ENCODE data around the gene EML4.
"Not testable (repeated sequence)": the region's sequence is repeated elsewhere in the genome, so short reads cannot be mapped to it uniquely, and the experiment has no call there.

EML4 gene

GRCh38 chr2:42328923-42329322, 159.8 kb downstream of the EML4 start:
- no peak for TF ChIP-seq CTCF (IDR thresholded peaks at IDR 0.05; ENCODE audit: extremely low read depth, missing control alignments)
- no peak for DNase-seq (ENCODE audit: low spot score)

- no peak for TF ChIP-seq CTCF (IDR thresholded peaks at IDR 0.05; ENCODE audit: extremely low read depth, missing control alignments)
- DNase-seq (ENCODE audit: low spot score), result no peak
These were observed 160.6 kb downstream of the EML4 start for GRCh38 chr2:42329736-42330135.

GRCh38 chr2:42331569-42332284, 162.6 kb downstream of the EML4 start:
- TF ChIP-seq CTCF (IDR thresholded peaks at IDR 0.05; ENCODE audit: extremely low read depth, missing control alignments), result no peak
- DNase-seq (ENCODE audit: low spot score), result no peak

GRCh38 chr2:42332575-42332974, 163.4 kb downstream of the EML4 start:
- TF ChIP-seq CTCF (IDR thresholded peaks at IDR 0.05; ENCODE audit: extremely low read depth, missing control alignments), result no peak
- no peak for DNase-seq (ENCODE audit: low spot score)

- DNase-seq (ENCODE audit: low spot score), result no peak
- TF ChIP-seq CTCF (IDR thresholded peaks at IDR 0.05; ENCODE audit: extremely low read depth, missing control alignments), result no peak
These were observed 164.4 kb downstream of the EML4 start for GRCh38 chr2:42333579-42333978.

GRCh38 chr2:42334220-42334619, 165.1 kb downstream of the EML4 start:
- TF ChIP-seq CTCF (IDR thresholded peaks at IDR 0.05; ENCODE audit: extremely low read depth, missing control alignments), result no peak
- DNase-seq (ENCODE audit: low spot score), result no peak

GRCh38 chr2:42334865-42335264, 165.7 kb downstream of the EML4 start:
- not testable (repeated sequence) for DNase-seq (ENCODE audit: low spot score)

GRCh38 chr2:42335514-42336104, 166.5 kb downstream of the EML4 start:
- no peak for DNase-seq (ENCODE audit: low spot score)
- no peak for TF ChIP-seq CTCF (IDR thresholded peaks at IDR 0.05; ENCODE audit: extremely low read depth, missing control alignments)

Measured in GM20000 (cell line).